ENCODE data around the gene AKAP13.

GRCh38 chr15:85754989-85755388 is 374.6 kb downstream of the AKAP13 start:
- no peak for TF ChIP-seq CHD4 (IDR thresholded peaks at IDR 0.05; ENCODE audit: borderline replicate concordance, low read length)
- no peak for TF ChIP-seq ZNF597 (CRISPR knock-in tag; IDR thresholded peaks at IDR 0.05)
- TF ChIP-seq EZH2 (conservative IDR thresholded peaks at IDR 0.05; ENCODE audit: low read depth, low read length), result no peak
- TF ChIP-seq MAFF (IDR thresholded peaks at IDR 0.05; ENCODE audit: low read depth, low read length), result no peak
- no peak for TF ChIP-seq ZNF674 (CRISPR knock-in tag; IDR thresholded peaks at IDR 0.05; ENCODE audit: low read depth)
